GM19099 (cell line): ENCODE measurements around the gene MPEG1.

Source experiments
- POLR2A ChIP-seq: IDR thresholded peaks from 3 replicates; pipeline ENCODE4 v1.6.1; 2011; ENCODE audit warnings: low read depth; ENCODE audit not compliant: insufficient read length; ENCODE audit errors: extremely low read depth

The MPEG1 gene

GRCh38 chr11:59223611-59224010 lies 10.9 kb upstream of the MPEG1 start:
- no peak for TF ChIP-seq POLR2A

- no peak for TF ChIP-seq POLR2A
Observed at GRCh38 chr11:59223177-59223576, 10.4 kb upstream of the MPEG1 start.

GRCh38 chr11:59222464-59223060 lies 9.8 kb upstream of the MPEG1 start:
- TF ChIP-seq POLR2A: no peak

GRCh38 chr11:59221441-59221840 lies 8.7 kb upstream of the MPEG1 start:
- no peak for TF ChIP-seq POLR2A

GRCh38 chr11:59219836-59220235 lies 7.1 kb upstream of the MPEG1 start:
- TF ChIP-seq POLR2A: no peak

GRCh38 chr11:59218893-59219292 lies 6.2 kb upstream of the MPEG1 start:
- TF ChIP-seq POLR2A: no peak

- TF ChIP-seq POLR2A: no peak
Observed at GRCh38 chr11:59218319-59218718, 5.6 kb upstream of the MPEG1 start.

- no peak for TF ChIP-seq POLR2A
Observed at GRCh38 chr11:59216641-59217564, 4.2 kb upstream of the MPEG1 start.

GRCh38 chr11:59214141-59214893 lies 1.6 kb upstream of the MPEG1 start:
- TF ChIP-seq POLR2A: no peak

GRCh38 chr11:59212222-59212621 lies 505 bp downstream of the MPEG1 start:
- no peak for TF ChIP-seq POLR2A

- TF ChIP-seq POLR2A: no peak
Observed at GRCh38 chr11:59208956-59209355, 3.8 kb downstream of the MPEG1 start.

GRCh38 chr11:59207988-59208451 lies 4.7 kb downstream of the MPEG1 start:
- peak; percentile 24 for TF ChIP-seq POLR2A

- TF ChIP-seq POLR2A: no peak
Observed at GRCh38 chr11:59206635-59207034, 6.1 kb downstream of the MPEG1 start.

- no peak for TF ChIP-seq POLR2A
Observed at GRCh38 chr11:59205648-59206047, 7.1 kb downstream of the MPEG1 start.

GRCh38 chr11:59204746-59205145 lies 8.0 kb downstream of the MPEG1 start:
- TF ChIP-seq POLR2A: no peak
